Measurements from ENCODE around the gene ZNF451.
"Not testable (repeated sequence)": the region's sequence is repeated elsewhere in the genome, so short reads cannot be mapped to it uniquely, and the experiment has no call there.

ZNF451 gene

GRCh38 chr6:57090458-57091067 is 575 bp downstream of the ZNF451 start:
- DNase-seq (ENCODE audit: low read depth): not testable (repeated sequence)

- DNase-seq (ENCODE audit: low read depth): not testable (repeated sequence)
These were observed 1.4 kb downstream of the ZNF451 start for GRCh38 chr6:57091375-57091774.

DNA sequence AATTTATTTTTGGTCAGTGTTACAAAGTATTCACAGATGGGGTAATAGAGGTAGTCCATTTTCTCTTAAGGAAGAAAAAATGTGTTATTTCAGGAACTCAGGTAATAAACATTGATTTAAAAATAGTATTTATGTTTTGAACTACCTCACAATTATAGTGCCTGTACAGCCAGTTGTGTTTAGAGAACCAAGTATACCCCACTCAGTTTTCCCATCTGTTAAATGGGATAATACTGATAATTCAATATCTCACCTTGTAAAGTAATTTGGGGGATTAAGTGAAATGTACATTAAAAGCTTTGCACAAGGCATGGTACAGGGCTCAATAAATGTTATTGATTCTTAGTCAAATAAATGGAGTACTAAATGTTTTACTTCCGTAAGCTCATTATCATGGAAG is 4.7 kb downstream of the ZNF451 start:
- no peak for DNase-seq (ENCODE audit: low read depth)

DNA sequence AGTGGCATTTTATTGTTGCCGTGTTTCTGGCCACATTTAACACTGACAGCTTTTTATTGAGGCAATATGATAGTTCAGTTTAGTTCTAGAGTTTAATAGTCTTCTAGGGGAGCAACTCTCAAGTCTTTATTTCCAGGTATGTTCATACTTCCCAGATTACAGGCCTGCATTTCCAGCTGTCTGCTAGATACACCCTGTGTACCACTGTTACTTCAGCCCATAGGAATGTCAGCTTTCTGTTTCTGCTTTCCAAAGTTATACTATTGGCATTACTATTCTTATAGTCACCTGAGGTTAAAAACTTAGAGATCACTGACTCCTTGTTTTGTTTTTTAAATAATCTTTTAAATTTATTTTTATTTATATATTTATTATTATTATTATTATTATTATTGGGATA is 7.6 kb downstream of the ZNF451 start:
- peak; percentile 36 for DNase-seq (ENCODE audit: low read depth)

DNA sequence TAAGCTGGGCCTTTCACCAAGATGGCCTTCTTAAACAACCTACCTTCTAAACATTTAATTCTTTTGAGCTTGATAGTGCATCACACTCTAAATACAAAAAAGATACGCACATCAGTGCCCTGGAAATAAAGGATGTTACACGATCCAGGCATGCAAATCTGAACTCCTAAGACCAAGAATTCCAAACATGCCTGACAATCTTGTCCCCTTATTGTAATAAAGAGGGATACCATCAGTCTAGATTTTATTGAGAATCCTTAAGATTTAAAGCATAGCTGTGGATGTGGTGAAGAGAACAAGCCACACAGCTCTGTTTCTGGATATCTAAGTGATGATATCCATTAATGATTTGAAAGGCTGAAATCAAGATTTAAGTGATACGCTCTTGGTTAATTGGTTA is 13.0 kb downstream of the ZNF451 start:
- DNase-seq (ENCODE audit: low read depth): no peak

DNA sequence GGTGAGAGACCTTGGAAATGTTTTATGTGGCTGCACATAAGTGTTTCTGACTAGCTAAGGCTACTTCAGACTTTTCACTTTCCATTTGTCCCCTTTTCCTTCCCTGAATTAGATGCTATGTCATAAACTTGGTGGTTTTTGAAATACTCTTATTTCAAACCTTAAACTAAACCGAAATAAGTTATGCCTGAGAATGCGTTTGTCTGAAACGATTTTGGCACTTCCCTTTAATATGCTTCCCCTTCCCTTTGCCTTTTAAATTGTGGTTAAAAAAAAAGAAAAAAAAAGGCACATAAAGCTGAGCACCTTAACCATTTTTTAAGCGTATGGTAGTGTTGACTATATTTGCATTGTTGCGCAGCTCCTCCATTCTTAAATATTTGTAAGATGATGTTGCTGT is 14.3 kb downstream of the ZNF451 start:
- DNase-seq (ENCODE audit: low read depth): no peak

DNA sequence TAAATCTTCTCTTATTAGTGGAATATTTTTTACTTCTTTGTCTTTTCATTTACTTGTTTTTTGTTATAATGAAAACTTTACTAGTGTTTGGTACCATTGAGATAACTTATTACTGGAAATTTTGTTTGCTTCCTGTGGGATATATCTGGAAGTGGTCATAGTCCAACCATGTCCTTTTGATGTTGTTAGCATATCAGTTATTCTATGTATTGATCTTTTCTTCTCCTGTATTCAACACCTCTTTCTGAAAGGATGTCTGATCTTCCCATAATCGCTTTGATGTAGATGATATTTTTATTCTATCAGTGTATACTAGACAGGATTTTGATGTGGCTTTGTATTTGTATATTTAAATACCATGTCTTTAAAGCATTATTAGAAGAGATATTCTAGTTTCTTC is 17.0 kb downstream of the ZNF451 start:
- no peak for DNase-seq (ENCODE audit: low read depth)

GRCh38 chr6:57108691-57109090 is 18.7 kb downstream of the ZNF451 start:
- no peak for DNase-seq (ENCODE audit: low read depth)

GRCh38 chr6:57109880-57110279 is 19.9 kb downstream of the ZNF451 start:
- no peak for DNase-seq (ENCODE audit: low read depth)

DNA sequence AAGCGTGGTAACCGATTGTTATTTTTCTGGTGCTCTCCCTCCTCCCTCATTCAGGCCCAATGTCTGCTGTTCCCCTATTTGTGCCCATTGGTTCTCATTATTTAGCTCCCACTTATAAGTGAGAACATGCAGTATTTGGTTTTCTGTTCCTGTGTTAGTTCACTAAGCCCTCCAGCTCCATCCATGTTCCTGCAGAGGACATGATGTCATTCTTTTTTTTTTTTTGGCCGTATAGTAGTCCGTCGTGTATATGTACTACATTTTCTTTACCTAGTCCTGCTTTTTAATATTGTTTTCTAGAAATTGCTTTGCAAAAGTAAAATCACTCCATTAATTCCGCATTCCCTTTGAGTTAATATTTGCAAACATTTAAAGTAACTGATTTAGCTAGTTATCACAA is 23.1 kb downstream of the ZNF451 start:
- DNase-seq (ENCODE audit: low read depth): no peak

GRCh38 chr6:57116776-57117175 is 26.8 kb downstream of the ZNF451 start:
- DNase-seq (ENCODE audit: low read depth): peak; percentile 14

DNA sequence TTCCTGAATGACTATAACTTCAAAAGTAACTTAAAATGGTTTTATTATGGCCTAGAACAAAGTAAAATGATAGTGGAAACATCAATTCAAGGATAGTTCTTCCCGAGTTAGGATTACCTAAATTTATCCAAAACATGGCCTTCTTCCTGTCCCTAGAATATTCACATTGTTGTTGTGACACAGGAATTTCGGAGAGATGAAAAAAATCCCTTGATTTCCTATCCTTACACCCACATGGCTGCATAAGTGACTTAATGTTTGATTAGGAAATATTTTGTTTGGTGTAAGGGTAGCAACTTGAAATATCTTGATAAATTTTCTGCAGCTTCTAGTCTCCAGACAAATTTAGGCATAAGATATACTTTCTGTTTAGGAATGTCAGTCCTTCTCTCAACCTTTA is 27.8 kb downstream of the ZNF451 start:
- no peak for DNase-seq (ENCODE audit: low read depth)

- DNase-seq (ENCODE audit: low read depth): no peak
These were observed 33.1 kb downstream of the ZNF451 start for GRCh38 chr6:57123111-57123510.

GRCh38 chr6:57127763-57128162 is 37.8 kb downstream of the ZNF451 start:
- DNase-seq (ENCODE audit: low read depth): no peak

DNA sequence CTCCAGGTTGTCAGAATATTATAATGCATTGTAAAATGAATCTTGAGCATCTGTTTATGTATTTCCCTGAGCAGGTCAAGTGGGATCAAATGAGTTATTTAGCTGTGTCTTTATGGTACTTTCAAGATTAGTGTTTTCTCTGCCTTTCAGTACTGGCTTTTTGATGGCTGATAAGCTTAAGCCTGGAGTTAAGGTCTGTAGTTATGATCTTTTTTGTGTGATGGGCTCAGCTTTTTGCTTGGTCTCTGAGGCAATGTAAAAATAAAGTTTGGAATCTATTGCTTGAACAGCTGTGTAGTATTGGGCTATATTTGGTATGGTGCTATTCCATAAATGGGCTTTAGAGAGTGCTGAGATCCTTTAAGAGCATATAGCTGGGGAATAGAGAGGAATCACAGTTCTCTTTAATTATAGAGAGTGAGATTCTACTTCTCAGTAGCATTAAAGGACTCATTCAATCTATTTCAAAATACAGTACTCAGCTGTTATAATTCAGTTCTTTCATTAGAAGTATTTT is 40.7 kb downstream of the ZNF451 start:
- no peak for DNase-seq (ENCODE audit: low read depth)

- DNase-seq (ENCODE audit: low read depth): peak; percentile 84
These were observed 45.0 kb downstream of the ZNF451 start for GRCh38 chr6:57134954-57135353.

- peak; percentile 30 for DNase-seq (ENCODE audit: low read depth)
These were observed 45.9 kb downstream of the ZNF451 start for GRCh38 chr6:57135885-57136284.

DNA sequence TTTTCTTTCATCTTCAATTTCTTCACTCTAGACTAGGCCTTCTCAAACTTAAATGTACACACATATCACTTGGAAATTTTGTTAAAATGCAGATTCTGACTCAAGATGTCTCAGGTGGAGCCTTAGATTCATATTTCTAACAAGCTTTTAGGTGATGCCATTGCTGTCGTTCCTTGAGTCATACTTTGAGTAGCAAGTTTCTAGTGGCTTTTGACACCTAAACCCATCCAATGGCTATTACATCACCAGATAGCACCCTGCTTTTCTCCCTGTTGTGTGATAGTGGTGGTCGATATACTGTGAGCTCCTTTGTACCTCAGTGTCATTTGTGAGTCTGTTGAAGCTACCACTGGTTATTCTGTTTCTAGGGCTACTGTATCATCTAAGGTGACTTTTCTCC is 47.4 kb downstream of the ZNF451 start:
- no peak for DNase-seq (ENCODE audit: low read depth)

GRCh38 chr6:57138026-57138425 is 48.0 kb downstream of the ZNF451 start:
- DNase-seq (ENCODE audit: low read depth): no peak

GRCh38 chr6:57141451-57142177 is 51.6 kb downstream of the ZNF451 start:
- DNase-seq (ENCODE audit: low read depth): no peak

GRCh38 chr6:57142178-57142525 is 52.2 kb downstream of the ZNF451 start:
- no peak for DNase-seq (ENCODE audit: low read depth)

DNA sequence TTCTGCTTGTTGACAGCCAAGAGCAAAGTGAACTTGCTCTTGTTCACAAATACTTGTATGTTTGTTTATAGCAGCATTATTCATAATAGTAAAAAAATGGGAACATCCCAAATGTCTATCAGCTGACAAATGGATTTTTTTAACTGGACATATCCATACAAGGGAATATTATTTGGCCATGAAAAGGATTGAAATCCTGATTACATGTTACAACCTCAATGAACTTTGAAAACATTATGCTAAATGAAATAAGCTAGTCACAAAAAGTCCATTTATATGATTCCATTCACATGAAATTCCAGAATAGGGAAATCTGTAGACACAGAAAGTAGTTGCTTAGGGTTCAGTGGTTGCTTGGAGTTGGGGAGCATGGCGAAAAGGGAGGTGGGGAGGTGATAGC is 53.7 kb downstream of the ZNF451 start:
- no peak for DNase-seq (ENCODE audit: low read depth)

GRCh38 chr6:57147401-57147800 is 57.4 kb downstream of the ZNF451 start:
- peak; percentile 52 for DNase-seq (ENCODE audit: low read depth)
